SK-N-MC (cell line): ENCODE measurements around the gene TERT.

Experiments used
- EZH2 ChIP-seq: fragments of 200-600 bp; sonication (generic); IDR thresholded peaks from one replicate; pipeline ENCODE4 v1.6.1; 2017; ENCODE audit warnings: antibody characterized with exemption
- FOXP2 ChIP-seq: optimal IDR thresholded peaks from 2 replicates; pipeline ENCODE3; 2011; ENCODE audit warnings: mild to moderate bottlenecking, moderate library complexity; ENCODE audit not compliant: insufficient read depth; ENCODE audit errors: extremely low read length, control extremely low read depth
- POLR2AphosphoS5 ChIP-seq: IDR thresholded peaks from 2 replicates; pipeline ENCODE4 v1.6.1; 2012; ENCODE audit warnings: mild to moderate bottlenecking, low read depth, low read length, borderline replicate concordance

DNA sequence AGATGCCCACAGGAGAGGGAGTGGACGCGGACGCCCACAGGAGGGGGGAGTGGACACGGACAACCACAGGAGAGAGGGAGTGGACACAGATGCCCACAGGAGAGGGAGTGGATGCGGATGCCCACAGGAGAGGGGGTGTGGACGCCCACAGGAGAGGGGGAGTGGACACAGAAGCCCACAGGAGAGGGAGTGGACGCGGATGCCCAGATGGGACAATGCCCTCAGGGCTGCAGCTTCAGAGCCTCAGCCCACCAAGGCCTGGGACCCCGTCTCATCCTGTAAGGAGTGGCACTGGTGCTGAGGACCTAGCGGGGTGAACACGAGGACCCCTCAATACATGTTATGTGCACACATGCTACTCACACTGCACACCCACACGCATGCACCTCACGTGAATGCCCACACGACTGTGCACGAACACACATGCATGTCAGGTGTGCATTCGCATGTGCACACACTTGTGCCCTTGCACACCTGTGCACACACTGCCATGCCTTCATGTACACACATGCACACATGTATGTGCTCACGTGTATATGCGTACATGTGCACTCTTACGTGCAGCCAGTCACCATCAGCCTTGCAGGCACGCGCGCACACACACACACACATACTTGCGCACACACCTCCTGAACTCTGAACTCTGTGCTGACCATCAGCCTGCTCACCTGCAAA is 34.9 kb downstream of the TERT start:
- TF ChIP-seq POLR2AphosphoS5 (no peak), EZH2 (no peak), FOXP2 (no peak)
